Measurements from ENCODE around the gene FXYD4.

FXYD4 gene

GRCh38 chr10:43394868-43395267 is 23.4 kb downstream of the FXYD4 start:
- no peak for DNase-seq (ENCODE audit: extremely low read depth in 1 of 2, low read depth in 1 of 2)

GRCh38 chr10:43395571-43396060 is 24.2 kb downstream of the FXYD4 start:
- no peak for DNase-seq (ENCODE audit: extremely low read depth in 1 of 2, low read depth in 1 of 2)

- peak in 1 of 2 donors; percentile 50 for DNase-seq (ENCODE audit: extremely low read depth in 1 of 2, low read depth in 1 of 2)
Observed at GRCh38 chr10:43396061-43396927, 24.9 kb downstream of the FXYD4 start.

GRCh38 chr10:43396928-43397624 is 25.6 kb downstream of the FXYD4 start:
- DNase-seq (ENCODE audit: extremely low read depth in 1 of 2, low read depth in 1 of 2): peak in 1 of 2 donors; percentile 52

GRCh38 chr10:43398939-43399319 is 27.5 kb downstream of the FXYD4 start:
- no peak for DNase-seq (ENCODE audit: extremely low read depth in 1 of 2, low read depth in 1 of 2)

GRCh38 chr10:43399320-43400310 is 28.2 kb downstream of the FXYD4 start:
- no peak for DNase-seq (ENCODE audit: extremely low read depth in 1 of 2, low read depth in 1 of 2)

- no peak for DNase-seq (ENCODE audit: extremely low read depth in 1 of 2, low read depth in 1 of 2)
Observed at GRCh38 chr10:43401627-43402026, 30.2 kb downstream of the FXYD4 start.

GRCh38 chr10:43402176-43402575 is 30.7 kb downstream of the FXYD4 start:
- DNase-seq (ENCODE audit: extremely low read depth in 1 of 2, low read depth in 1 of 2): no peak

GRCh38 chr10:43402880-43403452 is 31.5 kb downstream of the FXYD4 start:
- DNase-seq (ENCODE audit: extremely low read depth in 1 of 2, low read depth in 1 of 2): no peak

- DNase-seq (ENCODE audit: extremely low read depth in 1 of 2, low read depth in 1 of 2): no peak
Observed at GRCh38 chr10:43403911-43404703, 32.7 kb downstream of the FXYD4 start.

GRCh38 chr10:43404704-43405084 is 33.3 kb downstream of the FXYD4 start:
- DNase-seq (ENCODE audit: extremely low read depth in 1 of 2, low read depth in 1 of 2): no peak

GRCh38 chr10:43407148-43407575 is 35.7 kb downstream of the FXYD4 start:
- DNase-seq (ENCODE audit: extremely low read depth in 1 of 2, low read depth in 1 of 2): peak in 1 of 2 donors; percentile 32

- peak in 1 of 2 donors; percentile 70 for DNase-seq (ENCODE audit: extremely low read depth in 1 of 2, low read depth in 1 of 2)
Observed at GRCh38 chr10:43407576-43408330, 36.3 kb downstream of the FXYD4 start.

GRCh38 chr10:43408331-43408709 is 36.9 kb downstream of the FXYD4 start:
- DNase-seq (ENCODE audit: extremely low read depth in 1 of 2, low read depth in 1 of 2): no peak

GRCh38 chr10:43408710-43409384 is 37.4 kb downstream of the FXYD4 start, which contains the start of gene HNRNPF:
TSS of gene HNRNPF (minus strand) at chr10:43409186. CDS start at chr10:43387884, 21,302 bp downstream.
- DNase-seq (ENCODE audit: extremely low read depth in 1 of 2, low read depth in 1 of 2): peak; percentile 77 to 88

- peak in 1 of 2 donors; percentile 45 for DNase-seq (ENCODE audit: extremely low read depth in 1 of 2, low read depth in 1 of 2)
Observed at GRCh38 chr10:43409385-43410109, 38.1 kb downstream of the FXYD4 start.

GRCh38 chr10:43410345-43410744 is 38.9 kb downstream of the FXYD4 start:
- no peak for DNase-seq (ENCODE audit: extremely low read depth in 1 of 2, low read depth in 1 of 2)
